ENCODE data around the gene TET2.

TET2 gene

GRCh38 chr4:105189855-105190650 is 43.4 kb downstream of the TET2 start:
- DNase-seq: no peak

GRCh38 chr4:105191621-105192210 is 45.0 kb downstream of the TET2 start:
- DNase-seq: peak; percentile 13

GRCh38 chr4:105192474-105192873 is 45.8 kb downstream of the TET2 start:
- DNase-seq: no peak

- no peak for DNase-seq
Observed at GRCh38 chr4:105192910-105193309, 46.2 kb downstream of the TET2 start.

- no peak for DNase-seq
Observed at GRCh38 chr4:105193536-105193935, 46.9 kb downstream of the TET2 start.

GRCh38 chr4:105194328-105195231 is 47.9 kb downstream of the TET2 start:
- no peak for DNase-seq

- no peak for DNase-seq
Observed at GRCh38 chr4:105196523-105197145, 50.0 kb downstream of the TET2 start.

GRCh38 chr4:105197777-105198176 is 51.1 kb downstream of the TET2 start:
- DNase-seq: no peak

- no peak for DNase-seq
Observed at GRCh38 chr4:105198541-105198940, 51.9 kb downstream of the TET2 start.

GRCh38 chr4:105206214-105206613 is 59.5 kb downstream of the TET2 start:
- no peak for DNase-seq

GRCh38 chr4:105207386-105207785 is 60.7 kb downstream of the TET2 start:
- DNase-seq: no peak

- no peak for DNase-seq
Observed at GRCh38 chr4:105208561-105208960, 61.9 kb downstream of the TET2 start.

- DNase-seq: no peak
Observed at GRCh38 chr4:105210916-105211315, 64.2 kb downstream of the TET2 start.

- DNase-seq: no peak
Observed at GRCh38 chr4:105215609-105216313, 69.1 kb downstream of the TET2 start.

- DNase-seq: no peak
Observed at GRCh38 chr4:105225500-105225899, 78.8 kb downstream of the TET2 start.

GRCh38 chr4:105227054-105227453 is 80.4 kb downstream of the TET2 start:
- no peak for DNase-seq

- DNase-seq: no peak
Observed at GRCh38 chr4:105230287-105230686, 83.6 kb downstream of the TET2 start.

GRCh38 chr4:105232374-105232773 is 85.7 kb downstream of the TET2 start:
- DNase-seq: no peak

- DNase-seq: no peak
Observed at GRCh38 chr4:105234582-105234981, 87.9 kb downstream of the TET2 start.

- DNase-seq: no peak
Observed at GRCh38 chr4:105236202-105236915, 89.7 kb downstream of the TET2 start.

GRCh38 chr4:105236916-105237311 is 90.2 kb downstream of the TET2 start:
- no peak for DNase-seq

GRCh38 chr4:105240037-105240436 is 93.4 kb downstream of the TET2 start:
- no peak for DNase-seq
